ENCODE data around the gene FOXP1.
A peak's percentile ranks its signal among the peaks of the same experiment; 100 is the strongest.
"Not testable (repeated sequence)": the region's sequence is repeated elsewhere in the genome, so short reads cannot be mapped to it uniquely, and the experiment has no call there.

The FOXP1 gene

DNA sequence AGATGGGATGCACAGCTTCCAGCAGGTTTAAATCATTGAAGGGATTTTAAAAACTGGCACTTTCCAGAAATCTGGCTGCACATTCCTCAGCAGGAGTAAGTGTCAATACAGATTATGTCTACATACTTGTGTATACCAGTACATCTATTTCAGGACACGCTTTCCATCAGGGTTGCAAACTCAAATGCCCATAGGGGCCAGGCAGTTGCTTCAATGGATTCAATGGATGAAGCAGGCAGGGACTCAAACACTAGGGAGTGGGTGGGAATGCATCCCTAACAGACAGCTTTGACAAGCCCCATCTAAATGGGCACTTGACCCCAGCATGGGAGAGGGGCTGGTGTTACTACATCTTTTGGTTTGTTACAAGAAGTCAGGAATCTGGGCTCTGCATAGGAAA, 136.8 kb downstream of the FOXP1 start:
- no peak for DNase-seq

GRCh38 chr3:71446260-71446659, 137.3 kb downstream of the FOXP1 start:
- no peak for DNase-seq

DNA sequence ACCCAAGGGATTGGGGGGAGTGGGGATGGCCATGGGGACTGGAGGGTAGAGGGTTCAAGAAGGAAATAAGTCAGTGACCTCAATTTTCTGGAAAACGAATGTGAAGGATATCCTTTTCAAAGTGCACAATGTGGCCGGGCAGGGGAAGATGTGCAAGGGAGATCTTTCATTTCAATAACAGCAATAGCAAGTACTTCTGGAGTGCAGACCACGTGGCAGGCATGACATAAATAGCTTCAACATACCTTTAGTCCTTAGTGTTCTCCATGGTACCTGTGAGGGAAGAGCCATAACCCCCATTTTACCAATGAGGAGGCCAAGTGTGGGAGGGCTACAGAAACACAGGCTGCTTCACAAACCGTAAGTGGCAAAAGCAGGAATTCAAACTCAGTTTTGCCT, 138.7 kb downstream of the FOXP1 start:
- DNase-seq: no peak

GRCh38 chr3:71444028-71444860, 139.3 kb downstream of the FOXP1 start:
- DNase-seq: no peak

- no peak for DNase-seq
Observed at GRCh38 chr3:71443332-71443731, 140.2 kb downstream of the FOXP1 start.

DNA sequence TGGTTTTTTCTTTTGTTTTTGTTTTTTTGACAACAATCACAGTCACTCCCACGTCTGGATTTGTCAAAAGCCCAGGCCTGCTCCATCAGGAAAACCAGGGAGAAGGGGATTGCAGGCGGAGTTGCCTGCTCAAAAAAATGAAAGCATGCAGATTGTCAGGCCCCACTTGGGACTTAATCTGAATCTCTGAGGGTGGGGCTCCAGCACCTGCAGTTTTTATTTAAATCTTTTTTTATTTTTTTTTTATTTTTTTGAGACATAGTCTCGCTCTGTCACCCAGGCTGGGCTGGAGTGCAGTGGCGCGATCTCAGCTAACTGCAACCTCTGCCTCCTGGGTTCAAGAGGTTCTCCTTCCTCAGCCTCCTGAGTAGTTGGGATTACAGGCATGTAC, 140.9 kb downstream of the FOXP1 start:
- DNase-seq: no peak

GRCh38 chr3:71441925-71442651, 141.4 kb downstream of the FOXP1 start:
- DNase-seq: no peak

GRCh38 chr3:71441217-71441924, 142.2 kb downstream of the FOXP1 start:
- DNase-seq: no peak

DNA sequence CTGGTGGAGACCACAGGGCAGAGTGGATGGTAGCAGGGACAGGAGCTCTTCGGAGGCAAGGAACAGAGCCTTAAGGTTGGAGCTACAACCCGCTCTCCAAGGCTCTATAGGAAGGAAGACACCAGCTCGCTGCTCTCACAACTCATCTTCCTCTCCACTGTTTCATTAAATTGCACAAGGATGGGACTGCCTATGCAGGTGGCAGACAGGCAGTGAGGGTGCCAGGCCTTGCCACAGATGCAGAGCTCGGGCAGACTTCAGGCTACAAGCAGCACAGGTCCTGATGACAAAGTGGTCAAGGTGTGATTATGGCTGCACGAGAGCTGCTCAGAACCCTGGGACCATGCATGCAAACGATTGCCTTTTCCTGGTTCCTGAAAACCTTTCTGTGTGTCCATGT, 144.6 kb downstream of the FOXP1 start:
- no peak for DNase-seq

GRCh38 chr3:71438071-71438685, 145.3 kb downstream of the FOXP1 start:
- no peak for DNase-seq

DNA sequence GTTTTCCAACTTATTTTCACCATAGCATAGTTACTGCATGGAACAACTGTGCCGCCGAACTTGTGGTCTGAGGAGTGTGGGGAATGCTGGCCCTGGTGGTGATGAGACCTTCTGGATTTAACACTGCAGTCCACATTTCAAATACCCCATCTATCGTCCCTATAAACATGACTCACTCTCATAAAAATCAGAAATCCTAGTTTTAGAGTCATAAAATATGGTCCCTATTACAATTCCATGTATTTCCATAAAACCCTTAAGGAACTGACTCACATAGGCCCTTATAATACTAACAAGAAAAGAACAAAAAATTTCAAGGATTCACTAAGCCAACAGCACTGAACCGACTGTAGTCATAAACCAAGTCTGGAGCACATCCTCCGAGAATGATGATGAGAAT, 147.2 kb downstream of the FOXP1 start:
- no peak for DNase-seq

- DNase-seq: not testable (repeated sequence)
Observed at GRCh38 chr3:71435836-71436235, 147.7 kb downstream of the FOXP1 start.

DNA sequence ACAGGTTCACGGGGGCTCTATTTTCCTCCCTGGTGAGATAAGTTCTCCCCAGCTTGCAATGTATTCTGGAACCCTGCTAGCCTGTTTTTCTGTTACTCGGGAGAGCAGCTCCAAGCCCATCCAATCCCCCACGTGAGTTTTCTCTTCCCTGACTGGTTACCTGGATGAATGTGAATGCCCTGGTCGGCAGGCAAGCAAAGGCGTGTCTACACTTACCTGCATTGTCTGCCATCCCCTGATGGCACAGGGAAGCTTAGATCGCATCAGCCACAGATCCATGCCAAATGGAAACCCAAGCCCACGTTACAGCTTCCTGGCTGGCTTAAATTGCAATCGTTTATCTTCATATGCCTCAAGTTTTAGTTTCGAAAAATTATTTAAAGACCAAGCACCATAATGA, 149.9 kb downstream of the FOXP1 start:
- peak in 1 of 3 experiments; percentile 33 for DNase-seq

DNA sequence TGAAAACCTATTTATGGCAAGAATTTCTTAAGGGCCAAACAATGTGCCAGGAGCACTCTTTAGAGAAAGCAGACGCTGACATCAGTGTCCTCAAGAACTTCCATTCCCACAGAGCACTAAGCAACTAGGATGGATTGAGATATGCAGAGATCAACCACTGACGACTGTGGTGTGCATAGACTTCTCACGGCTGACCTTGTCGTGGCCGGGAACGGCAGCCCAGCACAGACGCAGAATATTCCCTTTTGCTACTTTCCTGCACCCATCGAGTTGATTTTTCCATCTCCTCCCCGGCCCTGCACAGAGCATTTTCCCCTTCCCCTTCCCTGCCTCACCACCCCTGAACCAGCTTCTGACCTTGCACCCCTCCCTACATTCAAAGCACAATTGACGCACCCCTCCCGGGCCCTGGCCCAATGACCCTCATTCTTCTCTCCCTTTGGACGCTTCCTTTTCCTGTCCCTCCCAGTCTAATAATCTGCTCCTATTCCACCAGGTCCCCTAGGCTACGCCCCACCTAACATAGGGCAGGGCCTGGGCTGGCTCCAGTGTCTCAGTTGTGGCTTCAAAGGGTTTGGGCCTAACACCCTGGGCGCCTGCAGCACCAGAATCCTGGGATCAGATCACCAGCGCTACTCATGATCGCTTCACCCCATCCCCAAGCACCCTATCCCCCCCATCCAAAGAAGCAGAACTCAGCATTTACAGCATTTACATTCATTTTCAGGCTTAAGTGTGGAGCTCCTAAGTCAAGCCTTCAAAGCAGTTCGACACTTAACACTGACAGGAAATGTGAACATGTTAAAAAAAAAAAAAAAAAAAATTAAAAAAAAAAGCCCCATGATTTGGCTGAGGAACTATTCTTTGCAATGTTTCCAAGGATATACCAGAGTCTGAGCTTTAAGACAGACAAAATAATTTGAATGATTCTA, 151.2 kb downstream of the FOXP1 start:
- DNase-seq: no peak

GRCh38 chr3:71430941-71431552, 152.5 kb downstream of the FOXP1 start:
- DNase-seq: peak in 1 of 3 experiments; percentile 40

- no peak for DNase-seq
Observed at GRCh38 chr3:71429597-71429988, 153.9 kb downstream of the FOXP1 start.

GRCh38 chr3:71428841-71429596, 154.5 kb downstream of the FOXP1 start:
- peak in 1 of 3 experiments; percentile 46 for DNase-seq

DNA sequence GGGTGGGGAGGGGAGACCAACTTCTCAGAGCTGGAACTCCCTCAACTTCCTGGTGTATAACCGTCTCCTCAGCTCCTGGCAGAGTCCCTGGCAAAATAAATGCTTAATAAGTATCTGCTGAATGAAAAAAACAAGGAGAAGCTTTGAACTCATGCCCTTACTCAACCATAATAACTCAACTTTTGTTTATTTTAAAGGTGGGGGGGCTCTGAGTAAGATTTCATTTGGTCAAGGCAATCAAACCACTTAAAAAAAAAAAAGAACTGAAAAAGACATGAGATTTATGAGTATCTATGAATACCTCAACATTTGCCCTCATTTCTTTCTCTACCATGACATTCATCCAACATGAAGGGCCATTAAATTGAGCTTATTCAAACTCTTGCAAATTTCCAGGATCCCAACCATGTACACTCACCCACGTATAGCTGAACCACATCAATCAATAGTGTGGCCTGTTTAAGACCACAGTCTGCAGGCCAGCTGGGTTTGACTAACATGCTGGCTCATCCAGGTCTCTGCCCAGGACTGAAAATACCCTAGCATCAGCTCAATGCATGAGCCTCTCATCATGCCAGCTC, 157.9 kb downstream of the FOXP1 start:
- no peak for DNase-seq

DNA sequence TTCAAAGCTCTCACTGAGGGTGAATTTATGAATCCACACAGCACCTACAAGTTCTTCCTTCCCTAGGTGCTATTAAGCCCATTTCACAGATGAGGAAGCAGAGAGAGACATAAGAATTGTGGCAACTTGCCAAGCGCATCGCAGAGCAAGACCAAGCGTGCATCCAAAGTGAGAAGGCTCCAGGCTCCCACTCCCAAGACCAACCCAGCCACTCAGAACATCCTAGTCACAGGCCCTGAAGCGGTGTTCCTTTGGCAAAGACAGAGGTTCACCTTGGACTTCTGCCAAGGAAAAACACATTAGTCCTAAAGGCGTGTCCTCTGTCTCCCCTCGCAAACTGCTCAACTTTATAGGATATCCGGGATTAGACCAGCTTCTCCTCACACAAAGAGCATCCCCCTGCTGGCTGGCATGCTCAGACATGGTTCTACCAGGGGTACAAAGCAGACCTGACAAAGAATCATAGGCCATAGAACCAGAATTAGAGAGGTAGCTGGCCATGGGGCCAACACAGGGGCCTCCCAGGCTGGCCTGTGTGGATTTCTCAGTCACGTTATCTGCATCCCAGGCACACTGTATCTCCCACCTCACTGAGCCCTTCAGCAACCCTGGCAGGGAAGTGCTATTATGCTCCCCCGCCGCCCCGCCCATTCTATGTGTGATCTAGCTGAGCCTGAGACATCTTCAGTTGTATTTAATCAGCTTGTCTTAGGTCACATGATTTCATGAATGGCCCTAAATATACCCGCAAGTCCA, 160.2 kb downstream of the FOXP1 start:
- peak; percentile 2 to 77 (median 23) for DNase-seq
